Dendritic cell treated with granulocyte-macrophage colony-stimulating factor and Interleukin-4, amounts not matched to agents 40 ng/mL and 50 ng/mL, for 4 days (primary cell): ENCODE results near the gene NCAPD2.
"Not testable (repeated sequence)": the region's sequence is repeated elsewhere in the genome, so short reads cannot be mapped to it uniquely, and the experiment has no call there.

Experiments
- H3K27ac Mint-ChIP-seq: one replicate; pipeline ENCODE4 v1.8.0; 2022; ENCODE audit warnings: mild to moderate bottlenecking, mixed read lengths
- H3K27me3 Mint-ChIP-seq: one replicate; pipeline ENCODE4 v1.8.0; 2022; ENCODE audit warnings: mild to moderate bottlenecking, mixed read lengths
- H3K36me3 Mint-ChIP-seq: one replicate; pipeline ENCODE4 v1.8.0; 2022; ENCODE audit warnings: low read depth, mixed read lengths
- H3K4me1 Mint-ChIP-seq: one replicate; pipeline ENCODE4 v1.8.0; 2022; ENCODE audit warnings: low read depth, mixed read lengths
- H3K4me3 Mint-ChIP-seq: one replicate; pipeline ENCODE4 v1.8.0; 2022; ENCODE audit warnings: mild to moderate bottlenecking, moderate library complexity, mixed read lengths
- H3K9me3 Mint-ChIP-seq: one replicate; pipeline ENCODE4 v1.8.0; 2022; ENCODE audit warnings: mixed read lengths
- intact Hi-C: fragments of 100-400 bp; cut with micrococcal nuclease; formaldehyde crosslinking; loops from one replicate; pipeline ENCODE4 v1.15.0; 2022

NCAPD2 gene

DNA sequence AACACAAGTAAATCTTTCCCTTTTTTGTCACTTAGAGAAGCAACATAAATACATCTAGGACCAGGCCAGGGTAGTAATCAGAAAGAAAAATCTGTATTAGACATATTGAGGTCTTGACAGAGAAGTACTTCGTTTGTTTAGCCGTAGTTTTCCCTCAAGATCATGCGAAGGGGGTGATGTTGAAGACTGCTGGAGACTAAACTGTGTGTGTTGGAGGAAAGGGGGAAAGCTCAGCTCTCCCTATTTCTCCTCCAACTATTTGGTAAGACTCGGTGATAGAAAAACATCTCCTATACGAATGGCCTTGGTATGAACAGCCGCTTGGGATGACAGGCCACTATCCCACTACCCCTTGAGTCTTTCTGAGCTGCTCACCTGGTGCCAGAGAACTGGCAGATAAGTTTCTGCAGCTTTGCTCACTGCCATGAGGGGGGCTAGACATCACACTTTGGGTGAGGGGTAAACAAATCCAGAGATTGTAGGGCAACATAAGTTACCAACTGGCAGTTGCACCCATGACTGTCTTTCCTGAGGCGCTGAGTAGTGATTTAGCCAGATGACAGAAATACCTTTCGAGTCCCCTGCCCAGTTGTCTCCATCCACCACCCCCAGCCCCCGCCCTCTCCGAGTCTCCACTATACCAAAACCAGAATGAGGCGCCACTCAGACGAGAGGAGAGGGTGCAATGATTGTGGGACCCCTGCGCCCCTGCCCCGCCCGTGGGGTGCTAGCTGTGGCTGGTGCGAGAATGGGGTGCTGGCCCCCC, 24.1 kb upstream of the NCAPD2 start:
- Mint-ChIP-seq H3K4me3 (peak overlapping the region; percentile 82), H3K4me1 (peaks cover 54% of the 10 kb centered on the region), H3K9me3 (no peaks in the 10 kb centered on the region), H3K36me3 (peaks cover 37% of the 10 kb centered on the region), H3K27ac (peak overlapping the region; percentile 94), H3K27me3 (no peaks in the 10 kb centered on the region)
- intact Hi-C loops: loop anchor here (2.0 to 10.0 kb wide), 2 partner anchors 25 to 65 kb away; partner anchors contain the start of genes GAPDH and NCAPD2

DNA sequence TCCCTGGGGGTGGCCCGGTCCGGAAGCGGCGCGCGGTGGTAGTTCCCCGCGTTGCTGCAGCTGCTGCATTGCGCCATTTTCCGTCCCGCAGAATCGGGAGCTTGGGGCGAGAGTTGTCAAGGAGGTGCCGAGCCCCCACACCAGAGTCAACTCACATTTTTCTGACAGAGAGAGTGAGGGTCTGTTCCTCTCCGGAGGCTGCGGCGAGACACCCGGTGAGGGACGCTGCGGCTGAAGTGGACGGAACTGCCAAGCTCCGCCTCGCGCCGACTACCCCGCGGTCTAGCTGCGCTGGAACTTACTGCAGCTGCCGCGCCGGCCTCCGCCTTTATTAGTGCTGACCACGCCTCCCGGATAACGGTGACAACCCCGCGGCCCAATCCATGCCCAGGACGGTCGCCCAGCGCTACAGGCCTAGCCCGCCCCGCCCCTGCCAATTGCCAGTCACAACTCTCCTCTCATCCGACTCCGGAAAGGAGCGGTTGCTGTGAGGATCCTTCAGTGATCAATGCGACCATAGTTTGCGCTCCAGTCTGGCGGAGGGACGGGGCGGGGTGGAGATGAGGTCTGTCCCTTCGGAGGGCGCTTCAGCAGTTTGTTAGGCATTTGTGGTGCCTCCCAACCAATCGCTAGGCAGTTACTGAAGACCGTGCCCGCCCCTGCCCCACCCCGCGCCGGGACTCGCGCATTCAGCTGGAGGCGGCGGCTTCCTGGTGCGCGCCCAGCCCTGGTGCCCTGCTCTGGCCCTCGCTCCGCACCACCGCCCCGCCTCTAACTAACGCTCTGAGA, 23.3 kb upstream of the NCAPD2 start, which contains the start of gene VAMP1:
Gene VAMP1 (minus strand): TSS at position 303 of the 789 bp plus-strand sequence. CDS start 146 bp downstream, at position 157.
- Mint-ChIP-seq H3K27me3 (peaks cover 2% of the 10 kb centered on the region), H3K4me1 (peaks cover 51% of the 10 kb centered on the region), H3K27ac (peak within 1 kb of the TSS; percentile 94), H3K9me3 (no peaks in the 10 kb centered on the region), H3K4me3 (peak within 1 kb of the TSS; percentile 82), H3K36me3 (peaks cover 31% of the 10 kb centered on the region)
- intact Hi-C loops: loop anchor here (2.0 to 10.0 kb wide), 2 partner anchors 24 to 64 kb away; partner anchors contain the start of genes GAPDH and NCAPD2

DNA sequence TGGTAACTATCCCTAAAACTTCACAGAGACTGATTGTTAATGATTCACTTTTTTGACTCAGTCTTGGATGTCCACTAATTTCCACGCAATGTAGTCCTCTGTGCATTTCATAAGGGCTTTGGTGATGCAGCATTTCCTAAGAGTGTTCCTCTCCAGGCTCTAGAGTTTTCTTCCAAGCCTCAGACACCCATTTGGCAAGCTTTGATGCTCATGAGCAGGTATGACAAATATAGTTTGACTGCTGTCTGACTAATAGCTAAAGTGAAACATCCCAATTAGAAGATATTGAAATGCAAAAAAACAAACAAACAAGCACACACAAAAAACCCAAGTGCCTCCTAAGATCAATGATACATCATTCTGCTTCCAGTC, 21.9 kb upstream of the NCAPD2 start:
- no peak overlapping the region for H3K27ac Mint-ChIP-seq

DNA sequence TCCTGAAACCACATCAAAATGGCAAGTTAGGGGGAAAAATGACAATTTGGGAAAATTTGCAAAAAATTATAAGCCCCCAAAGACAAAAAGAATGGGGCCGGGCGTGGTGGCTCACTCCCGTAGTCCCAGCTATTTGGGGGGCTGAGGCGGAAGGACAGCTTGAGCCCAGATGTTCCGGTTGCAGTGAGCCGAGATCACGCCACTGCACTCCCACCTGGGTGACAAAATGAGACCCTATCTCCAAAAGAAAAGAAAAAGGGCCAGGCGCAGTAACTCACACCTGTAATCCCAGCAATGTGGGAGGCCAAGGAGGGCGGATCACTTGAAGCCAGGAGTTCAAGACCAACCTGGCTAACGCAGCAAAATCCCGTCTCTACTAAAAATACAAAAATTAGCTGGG, 21.4 kb upstream of the NCAPD2 start:
- peaks cover 3% of the 10 kb centered on the region for H3K27me3 Mint-ChIP-seq
- no peak overlapping the region for H3K4me3 Mint-ChIP-seq
- intact Hi-C loops: loop anchor here (10.0 kb wide), 1 partner anchor 62 kb away; the partner anchor contains the start of gene GAPDH
- H3K27ac Mint-ChIP-seq: no peak overlapping the region
- H3K36me3 Mint-ChIP-seq: peaks cover 12% of the 10 kb centered on the region
- no peaks in the 10 kb centered on the region for H3K9me3 Mint-ChIP-seq
- H3K4me1 Mint-ChIP-seq: peaks cover 45% of the 10 kb centered on the region

More for the DNA sequence above, 21.9 kb upstream of the NCAPD2 start:
- peaks cover 3% of the 10 kb centered on the region for H3K27me3 Mint-ChIP-seq
- intact Hi-C loops: loop anchor here (2.0 to 10.0 kb wide), 2 partner anchors 23 to 63 kb away; partner anchors contain the start of genes GAPDH and NCAPD2
- H3K4me1 Mint-ChIP-seq: peaks cover 50% of the 10 kb centered on the region
- no peak overlapping the region for H3K4me3 Mint-ChIP-seq
- no peaks in the 10 kb centered on the region for H3K9me3 Mint-ChIP-seq
- peaks cover 17% of the 10 kb centered on the region for H3K36me3 Mint-ChIP-seq

DNA sequence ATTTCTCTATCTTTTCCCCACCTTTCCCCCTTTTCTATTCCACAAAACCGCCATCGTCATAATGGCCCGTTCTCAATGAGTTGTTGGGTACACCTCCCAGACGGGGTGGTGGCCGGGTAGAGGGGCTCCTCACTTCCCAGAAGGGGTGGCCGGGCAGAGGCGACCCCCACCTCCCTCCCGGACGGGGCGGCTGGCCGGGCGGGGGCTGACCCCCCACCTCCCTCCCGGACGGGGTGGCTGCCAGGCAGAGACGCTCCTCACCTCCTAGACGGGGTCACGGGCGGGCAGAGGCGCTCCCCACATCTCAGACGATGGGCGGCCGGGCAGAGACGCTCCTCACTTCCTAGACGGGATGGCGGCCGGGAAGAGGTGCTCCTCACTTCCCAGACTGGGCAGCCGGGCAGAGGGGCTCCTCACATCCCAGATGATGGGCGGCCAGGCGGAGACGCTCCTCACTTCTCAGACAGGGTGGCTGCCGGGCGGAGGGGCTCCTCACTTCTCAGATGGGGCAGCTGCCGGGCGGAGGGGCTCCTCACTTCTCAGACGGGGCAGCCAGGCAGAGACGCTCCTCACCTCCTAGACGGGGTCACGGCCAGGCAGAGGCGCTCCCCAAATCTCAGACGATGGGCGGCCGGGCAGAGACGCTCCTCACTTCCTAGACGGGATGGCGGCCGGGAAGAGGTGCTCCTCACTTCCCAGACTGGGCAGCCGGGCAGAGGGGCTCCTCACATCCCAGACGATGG, 18.5 kb upstream of the NCAPD2 start:
- not testable (repeated sequence) for H3K4me3 Mint-ChIP-seq, H3K9me3 Mint-ChIP-seq, H3K36me3 Mint-ChIP-seq
- intact Hi-C loops: loop anchor here (10.0 kb wide), 1 partner anchor 59 kb away; the partner anchor contains the start of gene GAPDH
- peak overlapping the region; percentile 13 for H3K27ac Mint-ChIP-seq
- peaks cover 12% of the 10 kb centered on the region for H3K27me3 Mint-ChIP-seq
- H3K4me1 Mint-ChIP-seq: peaks cover 21% of the 10 kb centered on the region

DNA sequence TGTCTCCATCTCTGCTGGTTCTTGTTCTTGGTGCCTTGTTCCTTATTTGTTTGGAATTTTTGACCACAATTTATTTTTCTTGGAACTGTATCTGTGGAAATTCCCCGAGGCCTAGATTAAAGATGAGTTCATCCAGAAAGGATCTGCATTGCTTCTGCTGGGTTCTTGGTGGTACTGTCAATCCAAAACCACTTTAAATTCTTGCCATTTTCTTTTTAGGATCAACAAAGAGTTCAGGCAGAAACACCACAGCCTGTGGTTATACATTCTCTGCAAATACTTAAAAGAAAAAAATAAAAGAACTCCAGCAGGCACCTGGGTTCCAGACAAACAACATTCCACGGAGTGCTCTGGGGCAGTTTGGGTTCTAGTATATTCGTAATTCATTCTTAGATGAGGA, 17.4 kb upstream of the NCAPD2 start:
- peaks cover 15% of the 10 kb centered on the region for H3K4me1 Mint-ChIP-seq
- peaks cover 12% of the 10 kb centered on the region for H3K27me3 Mint-ChIP-seq
- intact Hi-C loops: loop anchor here (10.0 kb wide), 1 partner anchor 58 kb away; the partner anchor contains the start of gene GAPDH
- peak overlapping the region; percentile 13 for H3K27ac Mint-ChIP-seq
- H3K36me3 Mint-ChIP-seq: no peaks in the 10 kb centered on the region
- no peak overlapping the region for H3K4me3 Mint-ChIP-seq
- H3K9me3 Mint-ChIP-seq: no peaks in the 10 kb centered on the region

DNA sequence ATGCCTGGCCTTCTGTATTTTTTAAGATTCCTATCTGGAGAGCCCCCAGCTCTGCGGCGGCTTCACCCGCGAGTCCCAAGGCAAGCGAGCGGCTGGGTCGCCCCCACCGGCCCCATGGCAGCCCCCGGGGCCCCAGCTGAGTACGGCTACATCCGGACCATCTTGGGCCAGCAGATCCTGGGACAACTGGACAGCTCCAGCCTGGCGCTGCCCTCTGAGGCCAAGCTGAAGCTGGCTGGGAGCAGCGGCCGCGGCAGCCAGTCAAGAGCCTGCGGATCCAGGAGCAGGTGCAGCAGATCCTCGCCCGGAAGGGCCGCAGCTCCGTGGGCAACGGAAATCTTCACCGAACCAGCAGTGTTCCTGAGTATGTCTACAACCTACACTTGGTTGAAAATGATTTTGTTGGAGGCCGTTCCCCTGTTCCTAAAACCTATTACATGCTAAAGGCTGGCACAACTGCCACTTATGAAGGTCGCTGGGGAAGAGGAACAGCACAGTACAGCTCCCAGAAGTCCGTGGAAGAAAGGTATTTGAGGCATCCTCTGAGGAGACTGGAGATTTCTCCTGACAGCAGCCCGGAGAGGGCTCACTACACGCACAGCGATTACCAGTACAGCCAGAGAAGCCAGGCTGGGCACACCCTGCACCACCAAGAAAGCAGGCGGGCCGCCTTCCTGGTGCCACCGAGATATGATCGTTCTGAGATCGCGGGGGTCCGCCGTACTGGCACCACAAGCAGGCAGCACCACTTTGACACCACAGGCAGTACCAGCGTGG, 16.1 kb upstream of the NCAPD2 start:
- H3K4me1 Mint-ChIP-seq: peaks cover 14% of the 10 kb centered on the region
- intact Hi-C loops: loop anchor here (10.0 kb wide), 1 partner anchor 57 kb away; the partner anchor contains the start of gene GAPDH
- not testable (repeated sequence) for H3K9me3 Mint-ChIP-seq, H3K27ac Mint-ChIP-seq, H3K4me3 Mint-ChIP-seq, H3K36me3 Mint-ChIP-seq
- peaks cover 12% of the 10 kb centered on the region for H3K27me3 Mint-ChIP-seq

DNA sequence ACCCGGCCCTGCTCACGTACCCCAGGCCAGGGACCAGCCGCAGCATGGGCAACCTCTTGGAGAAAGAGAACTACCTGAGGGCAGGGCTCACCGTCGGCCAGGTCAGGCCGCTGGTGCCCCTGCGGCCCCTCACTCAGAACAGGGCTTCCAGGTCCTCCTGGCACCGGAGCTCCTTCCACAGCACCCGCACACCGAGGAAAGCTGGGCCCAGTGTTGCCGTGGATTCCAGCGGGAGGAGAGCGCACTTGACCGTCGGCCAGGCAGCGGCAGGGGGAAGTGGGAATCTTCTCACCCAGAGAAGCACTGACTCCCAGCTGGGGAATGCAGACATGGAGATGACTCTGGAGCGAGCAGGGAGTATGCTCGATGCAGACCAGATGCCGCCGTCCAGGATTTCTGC, 15.5 kb upstream of the NCAPD2 start:
- Mint-ChIP-seq H3K4me1 (peaks cover 14% of the 10 kb centered on the region), H3K36me3 (no peaks in the 10 kb centered on the region), H3K4me3 (no peak overlapping the region), H3K9me3 (no peaks in the 10 kb centered on the region), H3K27ac (no peak overlapping the region), H3K27me3 (peaks cover 13% of the 10 kb centered on the region)
- intact Hi-C loops: loop anchor here (10.0 kb wide), 1 partner anchor 56 kb away; the partner anchor contains the start of gene GAPDH

DNA sequence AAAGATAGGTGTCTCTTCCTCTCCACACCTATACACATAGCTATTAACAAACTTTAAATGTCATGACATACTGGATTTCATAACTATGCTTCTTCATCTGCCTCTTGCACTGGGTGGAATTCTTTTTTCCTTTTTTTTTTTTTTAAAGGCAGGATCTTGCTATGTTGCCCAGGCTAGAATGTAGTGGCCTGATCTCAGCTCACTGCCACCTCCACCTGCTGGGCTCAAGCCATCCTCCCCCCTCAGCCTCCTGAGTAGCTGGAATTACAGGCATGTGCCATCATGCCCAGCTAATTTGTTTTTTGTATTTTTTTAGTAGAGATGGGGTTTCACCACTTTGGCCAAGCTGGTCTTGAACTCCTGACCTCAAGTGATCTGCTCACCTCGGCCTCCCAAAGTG, 5.7 kb upstream of the NCAPD2 start:
- Mint-ChIP-seq H3K27me3 (peaks cover 3% of the 10 kb centered on the region), H3K4me3 (no peak overlapping the region), H3K9me3 (no peaks in the 10 kb centered on the region), H3K27ac (no peak overlapping the region), H3K36me3 (peaks cover 21% of the 10 kb centered on the region), H3K4me1 (no peaks in the 10 kb centered on the region)
- intact Hi-C loops: no loop called here

DNA sequence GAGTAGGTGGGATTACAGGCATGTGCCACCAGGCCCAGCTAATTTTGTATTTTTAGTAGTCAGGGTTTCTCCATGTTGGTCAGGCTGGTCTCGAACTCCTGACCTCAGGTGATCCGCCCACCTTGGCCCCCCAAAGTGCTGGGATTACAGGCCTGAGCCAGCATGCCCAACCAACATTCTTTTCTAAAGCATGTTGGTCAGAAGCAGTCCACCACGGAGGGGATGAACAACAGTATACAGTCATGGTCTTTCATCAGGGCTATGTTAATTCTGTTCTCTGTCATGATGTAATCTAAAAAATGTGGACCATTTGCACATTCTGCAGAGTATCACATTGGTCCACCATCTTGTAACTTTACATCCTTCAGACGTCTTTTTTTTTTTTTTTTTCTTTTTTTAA, 4.5 kb upstream of the NCAPD2 start:
- H3K4me1 Mint-ChIP-seq: peaks cover 4% of the 10 kb centered on the region
- H3K4me3 Mint-ChIP-seq: no peak overlapping the region
- H3K27ac Mint-ChIP-seq: no peak overlapping the region
- H3K36me3 Mint-ChIP-seq: peaks cover 26% of the 10 kb centered on the region
- H3K9me3 Mint-ChIP-seq: no peaks in the 10 kb centered on the region
- no peaks in the 10 kb centered on the region for H3K27me3 Mint-ChIP-seq
- intact Hi-C loops: no loop called here

DNA sequence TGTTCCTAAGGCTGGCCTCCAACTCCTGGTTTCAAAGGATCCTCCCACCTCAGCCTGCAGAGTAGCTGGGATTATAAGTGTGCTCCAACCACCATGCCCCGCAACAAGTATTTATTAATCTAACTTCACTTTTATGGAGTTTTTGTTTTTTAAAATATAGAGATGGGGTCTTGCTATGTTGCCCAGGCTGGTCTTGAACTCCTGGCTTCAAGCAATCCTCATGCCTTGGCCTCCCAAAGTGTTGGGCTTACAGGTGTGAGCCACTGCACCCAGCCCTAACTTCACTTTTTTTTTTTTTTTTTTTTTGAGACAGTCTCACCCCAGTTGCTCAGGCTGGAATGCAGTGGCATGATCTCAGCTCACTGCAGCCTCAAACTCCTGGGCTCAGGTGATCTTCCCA, 3.2 kb upstream of the NCAPD2 start:
- not testable (repeated sequence) for H3K27ac Mint-ChIP-seq, H3K27me3 Mint-ChIP-seq, H3K4me3 Mint-ChIP-seq, H3K9me3 Mint-ChIP-seq
- H3K4me1 Mint-ChIP-seq: peaks cover 15% of the 10 kb centered on the region
- peaks cover 27% of the 10 kb centered on the region for H3K36me3 Mint-ChIP-seq
- intact Hi-C loops: loop anchor here (5.0 kb wide), 1 partner anchor 172 kb away; the partner anchor contains the start of gene ING4

DNA sequence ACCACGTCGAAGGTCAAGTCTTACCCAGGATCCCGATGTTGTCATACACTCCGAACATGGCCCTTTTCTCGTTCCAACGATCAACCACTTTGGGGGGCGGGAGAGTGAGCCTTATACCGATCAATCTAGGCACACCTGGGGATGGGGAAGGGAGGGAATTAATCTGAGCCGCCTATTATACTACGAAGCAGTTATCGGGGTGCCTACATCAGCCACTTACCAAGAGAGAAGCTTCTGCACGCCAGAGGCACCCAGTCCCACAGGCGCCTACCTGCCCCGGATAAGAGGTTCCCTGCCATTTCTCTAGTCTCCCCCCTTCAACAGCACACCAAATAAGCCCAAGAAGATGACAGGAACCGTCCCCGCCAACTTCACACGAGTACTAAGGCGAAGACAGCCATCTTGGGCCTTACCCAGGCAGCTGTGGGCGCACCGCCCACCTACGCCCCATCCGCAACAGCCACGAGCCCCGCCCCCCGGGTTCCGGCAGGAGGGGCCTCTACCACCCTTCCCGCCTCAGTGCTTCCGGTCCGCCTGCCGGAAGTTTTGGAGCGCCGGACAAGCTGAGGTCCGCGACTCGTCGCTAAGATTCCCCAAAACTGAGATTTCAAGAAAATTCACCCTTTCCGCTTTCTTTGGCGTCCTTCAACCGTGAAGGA, 935 bp upstream of the NCAPD2 start, which contains the start of gene MRPL51:
Gene MRPL51 (minus strand): TSS at position 425 of the 659 bp plus-strand sequence. CDS start 126 bp downstream, at position 299.
- Mint-ChIP-seq H3K9me3 (no peaks in the 10 kb centered on the region), H3K36me3 (peaks cover 50% of the 10 kb centered on the region)

More for the DNA sequence above, 935 bp upstream of the NCAPD2 start, which contains the start of gene MRPL51:
- Mint-ChIP-seq H3K27ac (peak within 1 kb of the TSS; percentile 99), H3K27me3 (no peaks in the 10 kb centered on the region), H3K4me3 (peak within 1 kb of the TSS; percentile 95), H3K4me1 (peaks cover 15% of the 10 kb centered on the region)
- intact Hi-C loops: loop anchor here (1.0 to 5.0 kb wide), 2 partner anchors 41 to 169 kb away; partner anchors contain the start of genes GAPDH and ING4
